Measurements from ENCODE around the gene NKD2. TPM values are rescaled to one million over a fixed set of nuclear protein-coding genes. Genes with fewer than 3 reads are reported as not detected.
"Not testable (repeated sequence)": the region's sequence is repeated elsewhere in the genome, so short reads cannot be mapped to it uniquely, and the experiment has no call there.

Gene NKD2
- total RNA-seq, 1 experiment from 2014 or later = 4.3 TPM

DNA sequence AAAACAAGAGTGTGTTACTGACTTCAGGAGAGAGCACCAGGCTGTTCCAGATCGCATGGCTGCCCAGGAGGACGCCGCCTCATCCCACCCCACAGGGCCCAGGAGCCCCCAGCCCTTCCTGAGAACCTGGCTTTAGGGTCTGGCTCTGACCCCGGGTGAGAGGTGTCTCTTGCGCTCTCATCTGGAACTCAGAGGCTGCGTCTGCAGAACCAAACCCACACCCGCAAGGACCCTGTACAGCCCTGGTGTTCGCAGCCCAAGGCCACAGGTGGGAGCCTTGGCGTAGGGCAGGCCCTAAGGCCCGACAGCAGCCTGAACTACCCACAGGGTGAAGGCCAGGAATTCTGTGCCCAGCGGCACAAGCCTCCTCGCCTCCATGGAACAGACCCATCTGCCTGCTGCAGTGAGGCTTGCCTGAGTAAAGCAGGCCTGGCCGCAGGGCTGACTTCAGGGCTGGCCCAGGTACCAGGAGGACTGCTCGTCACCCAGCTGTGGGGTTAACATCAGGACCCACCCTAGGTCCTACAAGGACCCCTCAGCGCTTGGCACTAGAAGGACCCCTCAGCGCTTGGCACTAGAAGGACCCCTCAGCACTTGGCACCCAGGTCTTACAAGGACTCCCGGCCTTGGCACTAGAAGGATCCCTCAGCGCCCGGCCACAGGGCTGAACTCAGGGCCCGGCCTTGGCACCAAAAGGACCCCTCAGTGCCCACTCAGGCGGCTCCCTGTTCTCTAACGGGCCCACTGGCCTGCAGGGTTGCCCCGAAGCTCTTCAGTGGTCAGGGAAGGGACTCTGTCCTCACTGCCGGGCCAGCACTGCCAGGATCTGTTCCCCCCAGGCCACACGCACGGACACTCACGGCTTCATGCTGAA lies 48.2 kb downstream of the NKD2 start:
- no peak for DNase-seq (ENCODE audit: low spot score)

DNA sequence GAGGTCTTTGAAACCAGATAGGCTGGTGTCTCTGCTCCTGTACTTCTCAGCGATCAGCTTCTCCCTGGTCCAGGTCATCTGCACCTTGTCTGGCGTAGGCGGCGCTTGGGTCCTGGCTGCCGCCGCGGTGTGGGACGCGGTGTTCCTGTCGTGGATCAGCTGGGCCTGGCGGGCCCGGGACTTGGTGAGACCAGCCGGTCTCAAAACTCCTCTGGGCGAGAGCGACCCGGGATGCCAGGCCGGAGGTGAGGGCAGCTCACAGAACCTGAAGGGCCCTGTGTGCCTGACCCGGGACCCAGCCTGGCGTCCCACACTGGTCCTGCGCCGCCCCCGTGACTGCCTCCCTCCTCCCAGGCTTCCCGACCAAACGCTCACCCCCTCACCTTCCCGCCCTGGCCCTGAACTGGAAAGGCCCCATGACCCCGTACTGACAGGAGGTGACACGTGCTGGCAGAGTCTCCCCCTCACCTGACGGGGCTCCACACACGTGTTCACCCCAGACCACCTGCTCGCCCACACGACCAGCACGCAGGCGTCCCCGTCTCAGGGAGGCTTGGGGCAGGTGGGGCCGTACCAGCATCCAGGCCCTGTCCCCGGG lies 49.0 kb downstream of the NKD2 start:
- no peak for DNase-seq (ENCODE audit: low spot score)

DNA sequence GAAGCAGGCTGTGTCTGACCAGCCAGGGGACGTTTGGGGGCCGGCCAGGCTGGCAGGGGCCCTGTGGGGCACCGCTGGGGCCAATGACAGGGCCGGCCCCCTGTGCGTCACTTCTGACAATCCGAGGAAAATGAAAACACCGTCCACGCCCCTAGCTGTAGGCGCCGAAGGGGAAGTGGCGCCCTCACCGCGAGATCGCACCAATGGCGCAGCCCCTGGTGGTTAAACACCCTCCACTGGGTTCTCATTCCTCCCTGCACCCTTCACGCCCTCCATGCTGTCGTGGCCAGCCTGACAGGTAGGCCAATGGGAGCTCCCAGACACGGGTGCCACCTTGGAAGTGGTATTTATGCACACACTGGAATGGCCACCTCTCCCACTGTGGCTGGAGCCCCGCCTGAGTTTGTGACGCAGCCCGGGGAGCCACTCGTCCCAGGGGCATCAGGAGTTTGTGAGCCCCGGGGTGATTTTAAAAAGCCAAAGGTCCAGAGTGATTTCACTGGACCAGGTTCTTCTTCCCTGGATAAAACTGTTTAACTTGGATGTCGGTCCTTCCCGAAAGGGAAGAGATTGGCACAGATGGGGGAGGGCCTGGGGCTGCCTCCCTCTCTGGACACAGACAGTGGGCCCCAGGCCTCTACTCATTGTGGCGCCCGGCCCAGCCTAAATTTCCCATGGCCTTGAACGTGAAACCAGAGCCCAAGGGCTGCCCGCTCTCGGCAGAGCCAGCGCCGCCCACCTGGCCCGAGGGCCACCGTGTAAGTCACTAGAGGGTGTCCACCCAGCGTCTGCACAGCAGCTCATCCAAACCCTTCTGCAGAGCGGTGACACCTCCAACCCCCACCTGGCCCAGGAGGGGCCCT lies 49.7 kb downstream of the NKD2 start:
- no peak for DNase-seq (ENCODE audit: low spot score)

GRCh38 chr5:1058988-1059883 lies 50.6 kb downstream of the NKD2 start:
- no peak for DNase-seq (ENCODE audit: low spot score)

GRCh38 chr5:1059884-1060263 lies 51.3 kb downstream of the NKD2 start:
- DNase-seq (ENCODE audit: low spot score) = no peak

GRCh38 chr5:1060535-1060981 lies 52.0 kb downstream of the NKD2 start:
- no peak for DNase-seq (ENCODE audit: low spot score)

- not testable (repeated sequence) for DNase-seq (ENCODE audit: low spot score)
These were observed 52.7 kb downstream of the NKD2 start for GRCh38 chr5:1061292-1061691.

- DNase-seq (ENCODE audit: low spot score) = no peak
These were observed 53.3 kb downstream of the NKD2 start for GRCh38 chr5:1061916-1062315.

- no peak for DNase-seq (ENCODE audit: low spot score)
These were observed 54.4 kb downstream of the NKD2 start for GRCh38 chr5:1062761-1063568.

GRCh38 chr5:1063661-1064382 lies 55.2 kb downstream of the NKD2 start:
- DNase-seq (ENCODE audit: low spot score) = no peak

DNA sequence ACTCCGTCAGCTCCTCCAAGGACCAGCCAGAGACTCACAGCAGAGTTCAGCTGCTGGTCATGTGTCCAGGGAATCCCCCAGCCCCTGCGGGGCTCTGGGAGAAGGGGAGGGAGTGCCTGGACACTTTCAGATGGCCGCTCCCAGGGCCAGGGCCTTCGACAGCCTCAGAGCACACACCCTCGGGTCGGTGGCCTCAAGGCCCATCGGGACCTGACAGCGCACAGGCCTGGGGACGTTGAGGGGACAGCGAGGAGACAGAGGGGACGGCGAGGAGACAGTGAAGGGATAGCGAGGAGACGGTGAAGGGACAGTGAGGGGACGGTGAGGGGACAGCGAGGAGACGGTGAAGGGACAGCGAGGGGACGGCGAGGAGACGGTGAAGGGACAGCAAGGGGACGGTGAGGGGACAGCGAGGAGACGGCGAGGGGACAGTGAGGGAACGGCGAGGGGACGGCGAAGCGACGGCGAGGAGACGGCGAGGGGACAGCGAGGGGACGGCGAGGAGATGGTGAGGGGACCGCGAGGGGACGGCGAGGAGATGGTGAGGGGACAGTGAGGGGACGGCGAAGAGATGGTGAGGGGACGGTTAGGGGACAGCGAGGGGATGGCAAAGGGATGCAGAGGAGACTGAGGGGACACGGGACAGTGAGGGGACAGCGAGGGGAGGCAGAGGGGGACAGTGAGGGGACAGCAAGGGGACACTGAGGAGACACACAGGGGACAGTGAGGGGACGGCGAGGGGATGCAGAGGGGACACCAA lies 56.0 kb downstream of the NKD2 start:
- no peak for DNase-seq (ENCODE audit: low spot score)

GRCh38 chr5:1065143-1065750 lies 56.6 kb downstream of the NKD2 start:
- DNase-seq (ENCODE audit: low spot score) = no peak

DNA sequence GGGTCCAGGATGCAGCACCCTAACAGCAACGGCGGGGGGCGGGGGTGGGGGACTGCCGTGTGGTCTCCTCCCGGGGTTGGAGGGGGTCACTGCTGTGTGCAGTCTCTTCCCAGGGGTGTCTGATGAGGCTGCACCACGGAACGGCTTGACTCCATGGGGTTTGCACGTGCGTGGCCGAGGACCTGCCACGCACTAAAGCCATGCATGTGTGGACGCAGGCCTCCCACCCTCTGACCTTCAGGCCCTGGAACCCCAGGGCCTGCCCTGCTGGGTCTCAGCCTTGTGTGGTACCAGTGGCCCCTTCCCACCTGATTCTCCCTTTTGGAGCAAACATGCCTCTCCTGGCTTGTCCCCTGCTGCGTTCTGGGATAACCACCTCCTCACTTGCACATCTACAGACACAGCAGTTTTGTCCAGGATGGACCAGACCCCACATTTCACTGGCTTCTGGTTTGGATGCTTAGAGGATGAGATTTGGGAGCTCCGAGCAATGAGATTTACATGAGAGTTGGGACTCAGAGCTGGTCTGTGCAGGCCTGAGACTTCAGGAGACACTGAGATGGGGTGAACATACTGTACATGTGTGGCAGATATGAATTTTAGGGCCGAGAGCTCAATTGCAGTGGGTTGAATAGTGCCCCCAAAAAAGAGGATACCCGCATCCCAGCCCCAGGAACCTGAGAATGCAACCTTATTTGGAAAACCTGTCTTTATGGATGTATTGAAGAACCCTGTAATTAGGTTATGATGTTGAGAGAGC lies 57.5 kb downstream of the NKD2 start:
- no peak for DNase-seq (ENCODE audit: low spot score)

DNA sequence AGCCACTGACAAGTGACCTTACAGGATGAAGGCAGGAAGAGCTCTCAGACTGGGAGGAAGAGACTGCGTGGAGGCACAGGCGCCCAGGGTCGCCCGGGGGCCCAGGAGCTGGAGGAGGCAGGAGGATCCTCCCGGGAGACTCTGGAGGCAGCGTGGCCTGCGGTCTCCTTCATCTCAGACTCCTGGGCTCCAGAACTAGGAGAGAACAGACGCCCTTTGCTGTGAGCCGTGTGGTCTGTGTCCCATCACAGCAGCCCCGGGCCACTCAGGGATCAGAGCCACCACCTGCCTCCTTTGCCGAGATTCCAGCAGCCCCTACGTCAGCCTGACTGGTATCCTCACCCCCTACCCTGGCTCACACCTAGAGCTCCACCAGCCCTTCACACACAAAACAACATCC lies 58.1 kb downstream of the NKD2 start:
- no peak for DNase-seq (ENCODE audit: low spot score)

DNA sequence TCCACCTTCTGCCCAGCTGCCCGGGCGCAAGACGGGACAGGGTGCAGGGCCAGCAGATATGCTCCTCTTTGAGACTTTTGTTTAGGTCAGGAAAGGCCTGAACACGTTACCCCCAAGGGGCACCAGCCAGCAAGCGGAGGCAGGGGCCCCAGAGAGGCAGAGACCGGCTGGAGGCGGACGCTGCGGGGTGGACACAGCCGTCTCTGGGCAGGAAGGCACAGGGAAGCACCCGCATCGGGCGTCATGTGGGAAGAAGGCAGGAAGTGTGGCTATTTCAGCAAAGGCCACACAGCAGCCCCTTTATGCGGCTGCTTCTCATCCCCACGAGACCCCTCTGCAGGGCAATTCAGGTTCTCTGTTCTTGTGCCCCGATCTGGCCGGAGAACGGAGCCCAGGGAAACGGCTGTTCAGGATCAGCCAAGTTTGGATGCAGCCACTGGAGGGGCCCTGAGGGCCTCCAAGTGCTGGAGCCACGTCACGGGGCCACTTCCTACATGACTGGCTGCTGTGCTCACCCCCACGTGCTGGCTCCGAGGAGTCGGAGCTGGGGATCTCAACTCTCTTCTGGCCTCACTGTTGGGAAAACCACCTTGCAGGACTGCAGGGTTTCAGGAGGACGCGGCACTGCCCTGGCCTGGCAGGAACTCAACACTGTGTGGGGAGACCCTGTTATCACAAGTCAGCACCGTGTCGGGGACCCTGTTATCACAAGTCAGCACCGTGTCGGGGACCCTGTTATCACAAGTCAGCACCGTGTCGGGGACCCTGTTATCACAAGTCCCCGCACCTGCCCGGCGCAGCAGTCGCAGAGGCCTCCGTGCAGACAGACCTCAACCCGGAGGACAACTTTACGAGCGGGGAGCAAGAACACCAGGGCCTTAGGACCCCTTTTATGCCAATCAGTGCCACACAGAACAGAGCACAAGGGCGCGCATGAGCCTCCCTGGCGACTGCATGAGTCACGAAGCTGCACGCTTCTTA lies 58.8 kb downstream of the NKD2 start:
- no peak for DNase-seq (ENCODE audit: low spot score)

DNA sequence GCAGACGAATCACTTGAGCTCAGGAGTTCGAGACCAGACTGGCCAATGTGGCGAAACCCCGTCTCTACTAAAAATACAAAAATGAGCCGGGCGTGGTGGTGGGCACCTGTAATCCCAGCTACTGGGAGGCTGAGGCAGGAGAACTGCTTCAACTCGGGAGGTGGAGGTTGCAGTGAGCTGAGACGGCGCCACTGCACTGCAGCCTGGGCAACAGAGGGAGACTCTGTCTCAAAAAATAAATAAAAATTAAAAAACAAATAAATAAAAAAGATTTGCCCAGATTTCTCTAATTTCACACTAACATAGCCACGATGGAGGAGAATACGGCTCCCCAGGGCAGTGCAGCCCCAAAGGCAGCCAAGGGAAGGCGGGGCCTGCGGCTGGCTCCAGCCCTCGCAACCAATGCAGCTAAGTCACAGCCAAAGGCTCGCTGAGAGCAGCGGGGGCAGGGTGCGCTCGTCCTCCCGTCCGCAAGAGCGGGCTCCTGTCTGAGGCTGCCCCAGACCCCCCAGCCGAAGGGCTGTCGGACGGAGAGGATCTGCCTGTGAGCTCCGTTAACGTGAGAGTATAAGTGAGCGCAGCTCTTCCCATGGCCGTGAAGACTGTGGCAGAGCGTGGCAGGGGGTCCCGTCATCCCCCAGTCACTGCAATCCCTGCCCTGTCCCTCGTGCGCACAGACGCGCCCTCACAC lies 59.7 kb downstream of the NKD2 start:
- DNase-seq (ENCODE audit: low spot score) = no peak
